Endothelial cell of umbilical vein (primary cell): ENCODE results near the gene FGF6. TPM values are rescaled to one million over a fixed set of nuclear protein-coding genes. Genes with fewer than 3 reads are reported as not detected.

Experiments
- BruUV-seq: library from RNA; stranded (reverse); fragments of 400-500 nt; replicated peaks from 2 replicates; lab custom pipeline; 2021; lab: Mats Ljungman, UMichigan
- CTCF ChIA-PET: fragments of 300-600, 350-600 bp; sonication (Branson Sonifier 250); formaldehyde crosslinking; loops from one replicate; lab custom pipeline; 2021; ENCODE audit warnings: antibody characterized with exemption, inconsistent platforms; lab: Charles Lee
- POLR2A ChIA-PET: fragments of 300-600, 350-600 bp; sonication (Branson Sonifier 250); formaldehyde crosslinking; loops from one replicate; lab custom pipeline; 2021; ENCODE audit warnings: antibody characterized with exemption, inconsistent platforms; lab: Charles Lee
- DNase-seq: peaks from one replicate; pipeline ENCODE4 v3.0.0-alpha.2; 2011; ENCODE audit warnings: low read depth, low spot score
- FAIRE-seq: peaks from 2 replicates; lab custom pipeline; 2011; peaks lifted over from hg19 to GRCh38; lab: Jason Lieb, UNC
- H2AFZ ChIP-seq: 2 replicates; pipeline ENCODE4 v1.6.0; 2012; ENCODE audit warnings: low read depth, low read length, control low read depth, inconsistent platforms
- H3K27ac ChIP-seq: 2 replicates; pipeline ENCODE4 v1.5.1; 2011; ENCODE audit warnings: low read depth, mild to moderate bottlenecking, control low read depth, low read length, moderate library complexity; ENCODE audit not compliant: insufficient read depth
- H3K27me3 ChIP-seq, 2 experiments: 2 replicates each; pipeline versions ENCODE4 v1.6.0 to v1.6.1; 2011; ENCODE audit warnings: low read length in 2 of 2, mixed read lengths in 1 of 2; ENCODE audit not compliant: control insufficient read depth in 2 of 2, insufficient read depth in 2 of 2
- H3K36me3 ChIP-seq, 2 experiments: 2 replicates in 1 of 2; 3 replicates in 1 of 2; pipeline ENCODE4 v1.5.1; 2011; ENCODE audit warnings: low read length in 2 of 2, mild to moderate bottlenecking in 1 of 2, moderate library complexity in 1 of 2; ENCODE audit not compliant: control insufficient read depth in 2 of 2, insufficient read depth in 2 of 2; ENCODE audit errors: extremely low read depth in 1 of 2
- H3K4me1 ChIP-seq: 3 replicates; pipeline ENCODE4 v1.5.1; 2011; ENCODE audit warnings: mild to moderate bottlenecking, low read length; ENCODE audit not compliant: control insufficient read depth, insufficient read depth; ENCODE audit errors: extremely low read depth
- H3K4me2 ChIP-seq: 2 replicates; pipeline ENCODE4 v1.6.1; 2011; ENCODE audit warnings: low read length, control low read depth, mixed read lengths; ENCODE audit not compliant: insufficient read depth
- H3K4me3 ChIP-seq, 3 experiments: fragments of 200-600 bp in 1 of 3; sonication (generic), shearing (Covaris generic) in 1 of 3; replicated peaks in 1 of 3; 2 replicates each; pipeline ENCODE4 v1.5.1; 2011 to 2016; ENCODE audit warnings: control low read depth in 3 of 3, low read length in 3 of 3, mild to moderate bottlenecking in 2 of 3, inconsistent platforms in 1 of 3, low read depth in 1 of 3, moderate library complexity in 1 of 3; ENCODE audit not compliant: insufficient read depth in 1 of 3
- H3K79me2 ChIP-seq: 2 replicates; pipeline ENCODE4 v1.6.0; 2012; ENCODE audit warnings: low read length, inconsistent platforms; ENCODE audit not compliant: control insufficient read depth, insufficient read depth
- H3K9ac ChIP-seq: replicated peaks from 2 replicates; pipeline ENCODE3; 2011; ENCODE audit warnings: low read length, control low read depth; ENCODE audit not compliant: insufficient read depth; ENCODE audit errors: extremely low read depth
- H3K9me1 ChIP-seq: replicated peaks from 3 replicates; pipeline ENCODE4 v1.6.0; 2011; ENCODE audit warnings: mild to moderate bottlenecking, low read length; ENCODE audit not compliant: control insufficient read depth, insufficient read depth; ENCODE audit errors: extremely low read depth
- H3K9me3 ChIP-seq: replicated peaks from 2 replicates; pipeline ENCODE4 v1.5.1; 2012; ENCODE audit warnings: low read length, inconsistent platforms; ENCODE audit not compliant: control insufficient read depth, insufficient read depth
- H4K20me1 ChIP-seq: replicated peaks from 2 replicates; pipeline ENCODE3; 2011; ENCODE audit warnings: mild to moderate bottlenecking, low read length; ENCODE audit not compliant: control insufficient read depth, insufficient read depth; ENCODE audit errors: extremely low read depth
- EZH2 ChIP-seq: IDR thresholded peaks from 2 replicates; pipeline ENCODE4 v1.6.1; 2012; ENCODE audit warnings: borderline replicate concordance, low read depth, mild to moderate bottlenecking, moderate library complexity, low read length, inconsistent platforms; ENCODE audit not compliant: severe bottlenecking
- FOS ChIP-seq: IDR thresholded peaks from 2 replicates; pipeline ENCODE4 v1.6.1; 2011; ENCODE audit warnings: mild to moderate bottlenecking, low read length, moderate library complexity, borderline replicate concordance; ENCODE audit not compliant: insufficient read depth
- GATA2 ChIP-seq: IDR thresholded peaks from 2 replicates; pipeline ENCODE4 v1.7.0; 2011; ENCODE audit warnings: low read depth, mild to moderate bottlenecking, moderate library complexity, mixed read lengths, low read length; ENCODE audit not compliant: insufficient read length, insufficient read depth
- MYC ChIP-seq: IDR thresholded peaks from one replicate; pipeline ENCODE4 v1.6.1; 2011; ENCODE audit warnings: mild to moderate bottlenecking, low read depth, low read length
- POLR2A ChIP-seq: IDR thresholded peaks from 2 replicates; pipeline ENCODE4 v1.6.1; 2012; ENCODE audit warnings: low read depth, mild to moderate bottlenecking, control low read depth, low read length
- POLR2AphosphoS5 ChIP-seq: IDR thresholded peaks from 2 replicates; pipeline ENCODE4 v1.6.1; 2012; ENCODE audit warnings: low read depth, mild to moderate bottlenecking, control low read depth, low read length, moderate library complexity; ENCODE audit not compliant: insufficient read depth
- dilution Hi-C: fragments of 300-500 bp; cut with MboI; formaldehyde crosslinking; loops from one replicate; pipeline ENCODE4 v1.15.0; 2019; ENCODE audit warnings: low sequenced_read_pairs; ENCODE audit not compliant: extremely low pct_ligation_motif_present
- intact Hi-C: fragments of 100-400 bp; cut with micrococcal nuclease; formaldehyde crosslinking; loops from one replicate; pipeline ENCODE4 v1.10.0; 2022
- polyA plus RNA-seq, 4 experiments: library from polyadenylated mRNA; depleted of rRNA in 3 of 4; stranded (reverse) in 3 of 4; unstranded in 1 of 4; fragments of >200 nt; gene quantifications; 2 replicates each; pipeline versions ENCODE4 v1.2.1 to v1.2.3, GENCODE V29; 2011 to 2012; ENCODE audit warnings: missing spikeins in 1 of 4
- total RNA-seq: library from RNA; stranded (reverse); gene quantifications from 2 replicates; pipeline ENCODE4 v1.2.3, GENCODE V29; 2021
- TF ChIP-seq, protein P1 (sequence below), 2 donors: IDR thresholded peaks; 1 replicate in 1 of 2; 2 replicates in 1 of 2; pipeline ENCODE4 v1.5.1; 2011; ENCODE audit warnings: low read length in 2 of 2, mild to moderate bottlenecking in 2 of 2, moderate library complexity in 2 of 2, control low read depth in 1 of 2, inconsistent platforms in 1 of 2, low read depth in 1 of 2; ENCODE audit not compliant: insufficient read depth in 1 of 2; ENCODE audit errors: extremely low read depth in 1 of 2
- TF ChIP-seq, protein P2 (sequence below): IDR thresholded peaks from 2 replicates; pipeline ENCODE4 v1.6.1; 2011; ENCODE audit not compliant: insufficient read depth, insufficient read length

FGF6 gene
- total and polyA plus RNA-seq, 2 donors (not counting 3 experiments of a cell fraction or from before 2014, with no cell fraction given), result not detected

DNA sequence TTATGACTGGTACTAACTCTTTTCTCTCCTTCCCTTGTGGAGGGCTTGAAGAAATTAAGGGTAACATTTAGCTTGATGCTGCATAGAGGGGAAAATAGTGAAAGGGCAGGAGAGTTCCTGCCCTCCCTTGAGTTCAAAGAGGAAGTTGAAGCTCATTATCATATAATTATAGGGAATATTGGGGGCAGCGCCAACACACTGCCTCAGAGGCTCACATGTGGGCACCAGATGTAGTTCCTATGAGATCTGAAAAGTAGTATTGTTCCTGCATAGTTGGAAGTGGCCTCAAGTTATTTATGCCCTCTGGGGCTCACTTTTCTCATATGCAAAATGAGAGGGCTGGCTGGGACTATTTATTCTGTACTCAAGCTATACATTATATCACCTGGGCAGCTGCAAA is 33.1 kb downstream of the FGF6 start:
- Histone ChIP-seq H3K27me3 (peaks cover 0 to 2% of the 10 kb centered on the region in 2 experiments), H4K20me1 (no peaks in the 10 kb centered on the region), H3K79me2 (no peaks in the 10 kb centered on the region), H3K4me3 (no peak overlapping the region), H3K9me1 (no peaks in the 10 kb centered on the region), H3K4me2 (no peak overlapping the region), H3K9me3 (no peaks in the 10 kb centered on the region), H3K9ac (no peak overlapping the region), H3K4me1 (no peaks in the 10 kb centered on the region), H3K27ac (no peak overlapping the region), H3K36me3 (no peaks in the 10 kb centered on the region), H2AFZ (no peak overlapping the region)
- TF ChIP-seq GATA2, result no peak
- no peak for TF ChIP-seq POLR2AphosphoS5
- TF ChIP-seq, protein P1, sequence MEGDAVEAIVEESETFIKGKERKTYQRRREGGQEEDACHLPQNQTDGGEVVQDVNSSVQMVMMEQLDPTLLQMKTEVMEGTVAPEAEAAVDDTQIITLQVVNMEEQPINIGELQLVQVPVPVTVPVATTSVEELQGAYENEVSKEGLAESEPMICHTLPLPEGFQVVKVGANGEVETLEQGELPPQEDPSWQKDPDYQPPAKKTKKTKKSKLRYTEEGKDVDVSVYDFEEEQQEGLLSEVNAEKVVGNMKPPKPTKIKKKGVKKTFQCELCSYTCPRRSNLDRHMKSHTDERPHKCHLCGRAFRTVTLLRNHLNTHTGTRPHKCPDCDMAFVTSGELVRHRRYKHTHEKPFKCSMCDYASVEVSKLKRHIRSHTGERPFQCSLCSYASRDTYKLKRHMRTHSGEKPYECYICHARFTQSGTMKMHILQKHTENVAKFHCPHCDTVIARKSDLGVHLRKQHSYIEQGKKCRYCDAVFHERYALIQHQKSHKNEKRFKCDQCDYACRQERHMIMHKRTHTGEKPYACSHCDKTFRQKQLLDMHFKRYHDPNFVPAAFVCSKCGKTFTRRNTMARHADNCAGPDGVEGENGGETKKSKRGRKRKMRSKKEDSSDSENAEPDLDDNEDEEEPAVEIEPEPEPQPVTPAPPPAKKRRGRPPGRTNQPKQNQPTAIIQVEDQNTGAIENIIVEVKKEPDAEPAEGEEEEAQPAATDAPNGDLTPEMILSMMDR (IDR thresholded peaks at IDR 0.05; ENCODE audit: extremely low read depth in 1 of 2, insufficient read depth in 1 of 2, low read depth in 1 of 2, low read length in 2 of 2), result no peak
- no peak for TF ChIP-seq MYC
- no peak for TF ChIP-seq POLR2A
- no peak for TF ChIP-seq EZH2
- TF ChIP-seq, protein P2, sequence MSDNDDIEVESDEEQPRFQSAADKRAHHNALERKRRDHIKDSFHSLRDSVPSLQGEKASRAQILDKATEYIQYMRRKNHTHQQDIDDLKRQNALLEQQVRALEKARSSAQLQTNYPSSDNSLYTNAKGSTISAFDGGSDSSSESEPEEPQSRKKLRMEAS, result no peak
- TF ChIP-seq FOS, result no peak
- no peak for FAIRE-seq
- BruUV-seq, result no TSS peak
- intact Hi-C loops, result no loop called here
- dilution Hi-C loops, result no loop called here
- ChIA-PET POLR2A (no interaction called here), CTCF (interaction anchor here (2.3 kb wide), 1 partner anchor 9 kb away, joined by 14 read pairs; no protein-coding TSS in a partner anchor)
- no peak for DNase-seq
